Right atrium auricular region (tissue), 2 donors: ENCODE measurements around the gene JAKMIP3. TPM values are rescaled to one million over a fixed set of nuclear protein-coding genes. Genes with fewer than 3 reads are reported as not detected.

Source experiments
- DNase-seq: peaks from one replicate; pipeline ENCODE4 v3.0.0-alpha.2; 2019; ENCODE audit warnings: low spot score
- H3K27ac ChIP-seq, 2 donors: fragments of 200-600 bp; sonication (generic); 1 replicate in 1 of 2; 2 replicates in 1 of 2; pipeline ENCODE4 v1.5.1; 2016 to 2019
- H3K27me3 ChIP-seq, 2 donors: fragments of 200-600 bp; sonication (generic); one replicate each; pipeline versions ENCODE4 v1.5.1 to v1.6.0; 2017 to 2019
- H3K36me3 ChIP-seq: fragments of 200-600 bp; sonication (generic); one replicate; pipeline ENCODE4 v1.5.1; 2016
- H3K4me1 ChIP-seq, 2 donors: fragments of 200-600 bp; sonication (generic); one replicate each; pipeline versions ENCODE4 v1.5.1 to v1.6.0; 2017 to 2019
- H3K4me3 ChIP-seq, 2 donors: fragments of 200-600 bp; sonication (generic); 1 replicate in 1 of 2; 2 replicates in 1 of 2; pipeline ENCODE4 v1.5.1; 2017 to 2019; ENCODE audit warnings: mild to moderate bottlenecking in 1 of 2, moderate library complexity in 1 of 2
- H3K9me3 ChIP-seq, 2 donors: fragments of 200-600 bp; sonication (generic); one replicate each; pipeline ENCODE4 v1.5.1; 2019
- CTCF ChIP-seq, 2 donors: fragments of 200-600 bp; sonication (generic); IDR thresholded peaks; one replicate each; pipeline ENCODE4 v1.5.1; 2019; ENCODE audit warnings: antibody characterized with exemption in 2 of 2
- total RNA-seq, 2 donors: library from RNA; depleted of rRNA; stranded (reverse); fragments of >200 nt; gene quantifications; one replicate each; pipeline ENCODE4 v1.1.0, GENCODE V29; 2016

Gene JAKMIP3
- total RNA-seq, 2 donors from 2014 or later, result 0.20 to 0.44 TPM

DNA sequence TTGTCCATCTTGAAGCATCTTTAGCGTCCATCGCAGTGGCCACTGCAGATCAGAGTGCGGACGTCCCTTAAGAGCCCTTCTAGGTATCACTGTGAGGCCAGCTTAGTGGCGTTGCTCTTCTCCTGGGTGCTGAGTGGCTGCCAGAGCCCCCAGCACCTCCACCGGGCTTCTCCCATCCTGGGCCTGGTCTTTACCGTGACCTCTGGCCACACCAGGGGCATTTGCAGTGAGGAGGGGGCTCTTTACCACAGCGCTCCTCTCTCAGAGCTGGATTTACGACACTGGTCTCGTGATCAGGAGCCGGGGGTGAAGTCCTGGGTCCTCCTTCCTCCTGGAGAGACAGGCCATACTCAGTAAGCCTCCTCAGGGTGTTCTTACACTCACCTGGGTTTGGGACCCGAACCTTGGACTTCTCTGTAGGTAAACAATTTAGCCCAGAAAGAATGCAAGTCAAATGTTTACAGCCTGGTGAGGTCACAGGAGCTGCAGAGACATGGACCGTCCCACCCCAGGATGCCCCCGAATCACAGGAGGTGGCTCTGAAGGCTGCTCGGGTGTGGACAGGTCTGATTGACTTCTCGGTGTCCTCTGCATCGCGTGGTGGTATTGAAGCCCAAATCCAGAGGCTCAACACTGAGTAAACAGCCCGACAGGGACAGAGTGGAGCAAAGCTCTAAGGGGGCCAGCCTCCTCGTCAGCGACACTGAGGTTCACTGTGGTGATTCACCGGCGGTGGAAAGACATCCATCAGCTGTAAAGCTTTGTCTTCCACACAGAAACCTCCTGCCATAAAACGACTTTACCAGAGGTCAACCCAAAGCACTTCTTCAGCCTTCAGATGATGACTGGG is 33.0 kb downstream of the JAKMIP3 start:
- no peak overlapping the region for H3K4me3 ChIP-seq
- no peak overlapping the region for H3K27ac ChIP-seq

DNA sequence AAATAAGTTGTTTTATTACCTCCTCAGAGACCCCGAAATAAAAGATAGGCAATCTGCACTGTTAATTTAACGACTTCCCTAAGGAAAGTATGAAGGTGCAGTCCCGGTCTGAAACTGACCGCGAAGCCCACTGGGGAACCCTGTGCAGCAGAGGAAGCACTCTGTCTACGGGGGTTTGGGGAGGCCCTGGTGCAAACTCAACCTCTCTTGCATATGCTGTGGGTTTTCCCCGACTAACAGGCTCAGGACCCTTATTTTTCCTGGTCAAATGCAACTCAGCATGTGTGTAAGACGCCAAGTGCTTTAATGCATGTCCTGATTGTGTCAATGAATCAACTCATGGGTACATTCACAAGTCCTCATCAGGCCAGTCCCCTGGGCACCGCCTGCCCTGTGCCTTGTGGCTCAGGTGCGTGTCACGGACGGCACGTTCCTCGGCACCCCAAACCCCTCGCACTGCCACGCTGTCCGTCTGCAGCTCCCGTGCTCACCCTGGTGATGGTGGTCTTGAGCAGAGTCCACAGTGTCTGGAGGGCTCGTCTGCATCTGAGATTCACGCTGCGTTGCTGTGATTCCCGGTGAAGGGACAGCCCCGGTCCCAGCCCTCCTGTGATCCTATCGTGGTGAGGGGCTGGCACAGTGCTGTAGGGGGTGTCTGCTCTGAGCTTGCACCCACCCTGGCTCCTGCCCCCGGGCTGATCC is 33.8 kb downstream of the JAKMIP3 start:
- no peak for TF ChIP-seq CTCF (IDR thresholded peaks at IDR 0.05)
- Histone ChIP-seq H3K27ac (no peak overlapping the region), H3K27me3 (no peaks in the 10 kb centered on the region), H3K9me3 (no peaks in the 10 kb centered on the region), H3K4me3 (no peak overlapping the region), H3K36me3 (no peaks in the 10 kb centered on the region), H3K4me1 (no peaks in the 10 kb centered on the region)
- DNase-seq, result peak; percentile 46

More for the DNA sequence above, 33.0 kb downstream of the JAKMIP3 start:
- Histone ChIP-seq H3K36me3 (no peaks in the 10 kb centered on the region), H3K9me3 (no peaks in the 10 kb centered on the region), H3K4me1 (no peaks in the 10 kb centered on the region), H3K27me3 (no peaks in the 10 kb centered on the region)
- DNase-seq, result peak; percentile 36
- TF ChIP-seq CTCF (IDR thresholded peaks at IDR 0.05), result no peak

DNA sequence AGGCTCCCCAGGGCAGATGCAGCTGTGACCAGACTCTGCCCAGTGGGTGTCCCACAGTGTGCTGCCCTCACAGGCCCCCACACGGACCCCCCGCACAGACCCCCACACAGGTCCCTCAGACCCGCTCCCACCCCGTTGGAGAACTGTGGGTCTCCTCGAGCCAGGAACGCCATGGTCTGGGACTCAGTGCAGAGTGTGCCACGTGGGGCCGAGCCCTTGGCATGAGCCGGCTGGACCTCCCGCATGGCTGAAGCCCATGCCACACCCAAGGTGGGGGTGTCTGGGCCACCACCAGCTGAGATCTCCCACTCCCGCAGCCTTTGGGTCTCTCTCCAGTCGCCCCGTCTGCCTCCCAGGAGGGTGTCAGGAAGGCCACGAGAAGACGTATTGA is 34.3 kb downstream of the JAKMIP3 start:
- DNase-seq, result peak; percentile 21
- no peaks in the 10 kb centered on the region for H3K4me1 ChIP-seq
- no peak overlapping the region for H3K4me3 ChIP-seq
- H3K27ac ChIP-seq, result no peak overlapping the region
- no peaks in the 10 kb centered on the region for H3K36me3 ChIP-seq
- H3K27me3 ChIP-seq, result no peaks in the 10 kb centered on the region
- no peaks in the 10 kb centered on the region for H3K9me3 ChIP-seq
- no peak for TF ChIP-seq CTCF (IDR thresholded peaks at IDR 0.05)

- TF ChIP-seq CTCF (IDR thresholded peaks at IDR 0.05), result no peak
- Histone ChIP-seq H3K36me3 (no peaks in the 10 kb centered on the region), H3K4me1 (no peaks in the 10 kb centered on the region), H3K4me3 (no peak overlapping the region), H3K27ac (no peak overlapping the region), H3K9me3 (no peaks in the 10 kb centered on the region), H3K27me3 (no peaks in the 10 kb centered on the region)
- DNase-seq, result peak; percentile 46
These were observed 35.0 kb downstream of the JAKMIP3 start for GRCh38 chr10:132100556-132101349.

DNA sequence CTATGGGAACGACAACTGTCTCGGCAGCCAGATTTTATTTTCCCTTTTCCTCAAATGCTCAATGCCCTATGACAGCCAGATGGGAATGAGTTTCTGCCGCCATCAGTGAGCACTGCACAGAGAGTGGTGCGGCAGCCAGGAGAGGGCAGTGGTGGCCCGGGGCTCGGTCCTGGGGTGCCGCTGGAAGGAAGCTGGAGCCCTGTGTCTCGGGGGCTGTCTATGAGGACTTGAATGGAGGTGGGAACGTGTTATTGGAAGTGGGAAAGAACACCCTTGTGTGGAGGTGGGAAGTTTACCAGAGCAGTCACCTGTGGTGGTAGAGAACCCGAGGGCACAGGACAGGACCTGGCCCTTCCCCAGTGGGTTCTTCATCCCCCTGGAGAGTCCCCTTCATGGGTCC is 35.8 kb downstream of the JAKMIP3 start:
- no peak for TF ChIP-seq CTCF (IDR thresholded peaks at IDR 0.05)
- Histone ChIP-seq H3K4me3 (no peak overlapping the region), H3K27me3 (no peaks in the 10 kb centered on the region), H3K4me1 (no peaks in the 10 kb centered on the region), H3K9me3 (no peaks in the 10 kb centered on the region), H3K27ac (no peak overlapping the region), H3K36me3 (no peaks in the 10 kb centered on the region)
- no peak for DNase-seq
